NCI-H187 treated with DMSO at 0.1 percent for 48 hours (cell line): ENCODE data around the gene UGGT1.

Experiments
- DNase-seq: peaks from one replicate; lab custom pipeline; 2025; lab: John Stamatoyannopoulos, UW

The UGGT1 gene, protein sequence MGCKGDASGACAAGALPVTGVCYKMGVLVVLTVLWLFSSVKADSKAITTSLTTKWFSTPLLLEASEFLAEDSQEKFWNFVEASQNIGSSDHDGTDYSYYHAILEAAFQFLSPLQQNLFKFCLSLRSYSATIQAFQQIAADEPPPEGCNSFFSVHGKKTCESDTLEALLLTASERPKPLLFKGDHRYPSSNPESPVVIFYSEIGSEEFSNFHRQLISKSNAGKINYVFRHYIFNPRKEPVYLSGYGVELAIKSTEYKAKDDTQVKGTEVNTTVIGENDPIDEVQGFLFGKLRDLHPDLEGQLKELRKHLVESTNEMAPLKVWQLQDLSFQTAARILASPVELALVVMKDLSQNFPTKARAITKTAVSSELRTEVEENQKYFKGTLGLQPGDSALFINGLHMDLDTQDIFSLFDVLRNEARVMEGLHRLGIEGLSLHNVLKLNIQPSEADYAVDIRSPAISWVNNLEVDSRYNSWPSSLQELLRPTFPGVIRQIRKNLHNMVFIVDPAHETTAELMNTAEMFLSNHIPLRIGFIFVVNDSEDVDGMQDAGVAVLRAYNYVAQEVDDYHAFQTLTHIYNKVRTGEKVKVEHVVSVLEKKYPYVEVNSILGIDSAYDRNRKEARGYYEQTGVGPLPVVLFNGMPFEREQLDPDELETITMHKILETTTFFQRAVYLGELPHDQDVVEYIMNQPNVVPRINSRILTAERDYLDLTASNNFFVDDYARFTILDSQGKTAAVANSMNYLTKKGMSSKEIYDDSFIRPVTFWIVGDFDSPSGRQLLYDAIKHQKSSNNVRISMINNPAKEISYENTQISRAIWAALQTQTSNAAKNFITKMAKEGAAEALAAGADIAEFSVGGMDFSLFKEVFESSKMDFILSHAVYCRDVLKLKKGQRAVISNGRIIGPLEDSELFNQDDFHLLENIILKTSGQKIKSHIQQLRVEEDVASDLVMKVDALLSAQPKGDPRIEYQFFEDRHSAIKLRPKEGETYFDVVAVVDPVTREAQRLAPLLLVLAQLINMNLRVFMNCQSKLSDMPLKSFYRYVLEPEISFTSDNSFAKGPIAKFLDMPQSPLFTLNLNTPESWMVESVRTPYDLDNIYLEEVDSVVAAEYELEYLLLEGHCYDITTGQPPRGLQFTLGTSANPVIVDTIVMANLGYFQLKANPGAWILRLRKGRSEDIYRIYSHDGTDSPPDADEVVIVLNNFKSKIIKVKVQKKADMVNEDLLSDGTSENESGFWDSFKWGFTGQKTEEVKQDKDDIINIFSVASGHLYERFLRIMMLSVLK (N-terminal part only)

DNA sequence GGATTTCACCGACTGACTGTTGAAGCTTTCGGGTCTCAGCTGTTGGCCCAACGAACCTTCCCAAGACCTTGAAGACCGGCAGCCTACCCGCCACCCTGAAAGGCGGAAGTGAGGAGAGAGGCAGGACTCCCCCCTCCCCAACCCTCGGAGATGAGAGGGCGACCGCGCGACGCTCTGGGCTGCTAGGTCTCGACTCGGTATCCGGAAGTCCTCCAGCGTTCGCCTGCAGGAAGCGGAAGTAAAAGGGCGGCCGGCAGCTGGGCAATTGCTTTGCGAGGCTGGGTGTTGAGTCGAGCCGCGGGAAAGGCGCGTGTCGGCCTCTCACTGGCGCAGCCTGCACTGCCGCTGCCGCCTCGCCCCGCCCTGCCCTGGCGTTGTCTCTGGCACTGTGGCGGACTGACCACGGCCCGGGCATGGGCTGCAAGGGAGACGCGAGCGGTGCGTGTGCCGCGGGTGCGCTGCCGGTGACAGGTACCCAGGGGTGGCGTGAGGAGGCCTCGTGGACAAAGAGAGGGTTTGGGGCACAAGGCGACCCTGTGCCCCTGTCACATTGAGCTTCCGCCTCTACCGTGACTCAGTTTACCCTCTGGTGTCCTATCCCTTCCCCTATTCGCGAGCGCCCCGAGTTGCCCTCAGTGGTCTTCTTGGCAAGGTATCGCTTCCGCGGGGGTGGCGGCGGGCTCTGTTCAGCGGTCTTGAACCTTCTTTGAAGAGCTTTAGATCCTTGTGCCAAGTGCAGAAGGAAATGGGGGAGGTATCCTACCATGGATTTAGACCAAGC, at the start of gene UGGT1:
UGGT1 (plus strand) TSS at position 256 of the 781 bp plus-strand sequence; CDS start at position 414, 158 bp downstream.
- DNase-seq = peak; percentile 81

GRCh38 chr2:128041561-128041960, 49.4 kb upstream of the UGGT1 start:
- DNase-seq = no peak

DNA sequence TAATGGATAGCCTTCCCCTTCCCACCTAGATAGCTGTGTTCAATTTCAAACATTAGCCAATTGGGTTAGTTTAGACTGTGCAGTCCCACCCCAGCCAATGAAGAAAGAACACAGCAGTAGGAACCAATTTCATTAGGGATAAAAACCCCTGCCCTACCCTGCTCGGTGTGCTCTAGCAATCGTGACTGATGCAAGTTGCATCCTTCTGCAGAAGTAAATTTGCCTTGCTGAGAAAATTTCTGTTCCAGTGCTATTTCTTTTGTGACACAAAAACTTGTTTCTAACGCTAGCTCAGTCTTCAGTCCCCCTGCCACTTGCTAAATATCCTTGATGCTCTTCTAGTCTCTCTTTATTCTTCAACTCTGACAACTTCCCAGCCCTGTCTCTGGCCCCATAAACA, 48.0 kb upstream of the UGGT1 start:
- no peak for DNase-seq

- no peak for DNase-seq
These were observed 37.7 kb upstream of the UGGT1 start for GRCh38 chr2:128053331-128053730.

DNA sequence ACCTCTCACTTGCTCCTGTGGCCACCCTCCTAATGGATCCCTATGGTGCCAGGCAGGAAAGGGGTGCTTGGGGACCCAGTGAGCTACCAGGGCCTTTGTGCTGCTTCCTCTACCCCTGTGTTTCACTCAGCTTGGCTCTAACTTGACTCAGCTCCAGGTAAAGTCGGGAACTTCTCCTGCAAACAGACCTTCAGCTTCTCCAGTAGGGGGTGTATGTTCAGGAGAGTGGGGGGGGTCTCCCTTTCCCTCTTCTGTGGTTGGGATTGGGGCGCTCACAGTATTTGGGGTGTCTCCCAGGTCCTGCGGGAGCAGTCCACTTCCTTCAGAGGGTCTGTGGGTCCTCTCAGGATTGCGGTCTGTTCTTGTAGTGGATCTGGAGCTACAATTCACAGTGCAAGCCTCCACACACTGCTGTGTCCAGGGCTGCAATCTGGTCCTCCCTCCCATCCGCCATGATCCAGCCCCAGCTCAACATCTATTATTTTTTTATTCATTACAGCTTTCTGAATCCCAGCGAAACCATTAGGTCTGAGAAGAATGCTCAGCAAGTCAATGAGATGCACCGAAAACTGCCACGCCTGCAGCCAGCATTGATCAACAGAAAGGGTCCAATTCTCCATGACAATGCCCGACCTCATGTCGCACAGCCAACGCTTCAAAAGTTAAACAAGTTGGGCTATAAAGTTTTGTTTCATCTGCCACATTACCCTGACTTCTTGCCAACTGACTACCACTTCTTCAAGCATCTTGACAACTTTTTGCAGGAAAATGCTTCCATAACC, 36.7 kb upstream of the UGGT1 start:
- no peak for DNase-seq

DNA sequence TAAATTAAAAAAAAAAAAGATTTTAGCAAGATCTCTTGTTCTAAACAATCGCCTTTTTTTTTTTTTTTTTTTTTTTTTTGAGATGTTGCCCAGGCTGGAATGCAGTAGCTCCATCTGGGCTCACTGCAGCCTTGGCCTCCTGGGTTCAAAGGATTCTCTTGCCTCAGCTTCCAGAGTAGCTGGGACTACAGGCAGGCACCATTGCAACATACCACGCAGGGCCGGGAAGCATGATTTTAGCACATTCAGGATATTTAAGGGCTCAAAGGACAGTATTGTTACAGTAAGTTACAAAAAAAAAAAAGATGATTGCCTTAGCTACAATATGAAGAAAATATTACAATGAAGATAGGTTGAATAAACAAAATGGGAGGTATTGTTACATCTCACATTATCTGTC, 33.7 kb upstream of the UGGT1 start:
- no peak for DNase-seq

GRCh38 chr2:128058114-128058513, 32.9 kb upstream of the UGGT1 start:
- DNase-seq = no peak

DNA sequence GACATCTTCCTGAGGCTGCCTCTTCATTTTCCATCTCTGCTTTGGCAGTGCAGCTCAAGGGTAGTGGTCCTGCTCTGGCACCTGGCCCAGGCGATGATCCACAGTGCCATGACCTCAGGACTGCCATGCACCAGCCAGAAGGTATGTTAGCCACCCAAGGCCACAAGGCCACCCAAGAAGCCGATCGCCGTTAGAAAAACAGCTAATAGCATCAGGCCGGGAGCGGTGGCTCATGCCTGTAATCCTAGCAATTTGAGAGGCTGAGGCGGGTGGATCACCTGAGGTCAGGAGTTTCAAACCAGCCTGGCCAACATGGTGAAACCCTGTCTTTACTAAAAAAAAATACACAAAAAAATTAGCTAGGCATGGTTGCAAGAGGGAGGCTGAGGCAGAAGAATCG, 28.4 kb upstream of the UGGT1 start:
- no peak for DNase-seq

- DNase-seq = no peak
These were observed 26.6 kb upstream of the UGGT1 start for GRCh38 chr2:128064353-128064752.

DNA sequence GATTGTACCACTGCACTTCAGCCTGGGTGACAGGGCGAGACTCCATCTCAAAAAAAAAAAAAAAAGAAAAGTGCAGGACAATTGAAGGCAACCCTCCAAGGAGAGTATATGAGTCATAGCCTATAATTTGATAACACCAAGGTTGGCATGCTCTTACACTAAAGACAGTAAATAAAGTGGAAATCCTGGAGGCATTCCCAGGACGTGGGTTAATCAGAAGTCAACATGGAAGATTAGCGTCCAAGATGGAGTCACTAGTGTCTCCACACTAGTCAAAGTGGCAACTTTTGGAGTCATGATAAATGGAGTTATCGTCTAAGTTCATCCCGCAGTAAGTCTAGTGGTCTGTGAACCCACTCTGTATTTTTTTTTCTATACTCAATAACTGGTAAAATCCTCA, 21.2 kb upstream of the UGGT1 start:
- no peak for DNase-seq

- DNase-seq = no peak
These were observed 17.7 kb upstream of the UGGT1 start for GRCh38 chr2:128073278-128073677.

DNA sequence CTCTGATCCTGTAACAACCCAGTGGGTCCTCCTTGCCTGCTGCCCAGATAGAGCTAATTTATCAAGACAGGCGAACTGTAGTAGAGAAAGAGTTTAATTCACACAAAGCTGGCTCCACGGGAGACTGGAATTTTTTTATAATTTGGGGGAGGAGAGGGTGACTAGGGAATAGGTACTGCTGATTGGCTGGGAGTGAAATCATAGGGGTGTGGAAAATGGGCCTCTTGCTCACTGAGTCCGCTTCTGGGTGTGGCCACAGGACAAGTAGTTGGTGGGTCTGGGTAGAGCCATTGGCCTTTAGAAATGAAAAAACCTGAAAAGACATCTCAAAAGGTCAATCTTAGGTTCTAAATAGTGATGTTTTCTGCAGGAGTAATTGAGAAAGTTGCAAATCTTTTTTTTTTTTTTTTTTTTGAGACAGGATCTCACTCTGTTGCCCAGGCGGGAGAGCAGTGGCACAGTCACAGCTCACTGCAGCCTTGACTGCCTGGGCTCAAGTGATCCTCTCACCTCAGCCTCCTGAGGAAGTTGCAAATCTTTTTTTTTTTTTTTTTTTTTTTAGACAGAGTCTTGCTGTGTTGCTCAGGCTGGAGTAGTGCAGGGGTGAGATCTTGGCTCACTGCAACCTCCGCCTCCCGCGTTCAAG, 14.4 kb upstream of the UGGT1 start:
- no peak for DNase-seq

DNA sequence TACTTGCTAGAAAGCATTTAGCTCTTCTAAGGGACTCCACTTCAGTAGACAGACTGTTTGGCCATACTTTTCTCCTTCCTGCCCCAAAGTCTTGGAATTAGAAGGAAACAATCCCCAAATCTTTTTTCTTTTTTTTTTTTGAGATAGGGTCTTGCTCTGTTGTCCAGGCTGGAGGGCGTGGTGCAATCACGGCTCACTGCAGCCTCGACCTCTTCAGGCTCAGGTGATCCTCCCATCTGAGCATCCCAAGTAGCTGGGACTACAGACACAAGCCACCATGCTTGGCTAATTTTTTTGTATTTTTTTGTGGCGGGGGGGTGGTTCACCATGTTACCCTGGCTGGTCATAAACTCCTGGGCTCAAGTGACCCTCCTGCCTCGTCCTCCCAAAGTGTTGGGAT, 6.2 kb upstream of the UGGT1 start:
- DNase-seq = no peak

- DNase-seq = no peak
These were observed 4.8 kb upstream of the UGGT1 start for GRCh38 chr2:128086244-128086643.

DNA sequence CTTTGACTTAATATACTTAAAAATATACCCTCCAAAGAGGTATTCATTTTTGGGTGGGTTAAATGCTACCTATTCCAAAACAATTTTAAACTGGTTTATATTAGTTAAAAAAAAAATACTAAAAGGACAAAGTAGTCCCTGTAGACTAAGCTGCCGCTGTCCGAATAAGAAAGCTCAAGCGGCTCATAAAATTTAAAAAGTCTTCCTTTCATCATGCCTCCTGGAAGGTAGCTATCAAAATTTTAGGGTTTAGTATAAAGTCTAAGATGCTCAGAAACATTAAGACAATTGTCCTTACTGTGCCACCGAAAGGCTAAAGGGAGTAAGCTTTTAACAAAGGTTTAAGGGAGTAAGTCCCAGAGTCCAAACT, 440 bp upstream of the UGGT1 start:
- no peak for DNase-seq

DNA sequence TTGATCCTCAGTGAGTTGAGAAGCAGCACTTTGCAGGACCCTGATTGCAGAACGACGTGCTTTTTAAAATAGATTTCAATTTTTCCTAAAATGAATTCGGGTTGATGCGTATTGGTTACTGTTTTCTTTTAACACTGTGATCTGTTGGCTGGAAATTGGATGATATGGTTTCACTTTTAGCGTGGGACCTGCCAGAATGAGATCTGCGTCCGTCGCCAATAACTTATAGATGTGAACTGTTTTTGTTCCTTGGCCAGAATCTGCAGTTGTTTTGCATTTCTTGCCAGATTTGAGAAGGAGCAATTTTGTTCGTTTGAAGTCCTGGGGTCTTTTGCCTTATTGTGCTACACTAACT, 703 bp downstream of the UGGT1 start:
- DNase-seq = no peak

DNA sequence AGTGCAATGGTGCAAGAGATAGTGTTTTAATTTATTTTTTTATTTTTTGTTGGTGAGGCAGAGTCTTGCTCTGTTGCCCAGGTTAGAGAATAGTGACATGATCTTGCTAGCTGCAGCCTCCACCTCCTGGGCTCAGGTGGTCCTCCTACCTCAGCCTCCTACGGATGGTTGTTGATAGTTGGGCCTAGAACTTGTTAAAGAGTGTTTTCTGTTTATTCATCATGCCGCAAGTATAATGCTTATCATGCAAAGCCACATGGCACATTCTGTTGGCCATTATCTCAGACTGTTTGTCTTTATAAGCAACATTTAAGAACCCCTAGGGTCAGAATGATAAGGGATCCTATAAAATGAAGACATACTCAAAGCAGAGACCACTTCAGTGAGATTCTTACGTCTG, 1.7 kb downstream of the UGGT1 start:
- DNase-seq = no peak

GRCh38 chr2:128093762-128094161, 2.8 kb downstream of the UGGT1 start:
- no peak for DNase-seq

- DNase-seq = no peak
These were observed 4.2 kb downstream of the UGGT1 start for GRCh38 chr2:128095201-128095600.

DNA sequence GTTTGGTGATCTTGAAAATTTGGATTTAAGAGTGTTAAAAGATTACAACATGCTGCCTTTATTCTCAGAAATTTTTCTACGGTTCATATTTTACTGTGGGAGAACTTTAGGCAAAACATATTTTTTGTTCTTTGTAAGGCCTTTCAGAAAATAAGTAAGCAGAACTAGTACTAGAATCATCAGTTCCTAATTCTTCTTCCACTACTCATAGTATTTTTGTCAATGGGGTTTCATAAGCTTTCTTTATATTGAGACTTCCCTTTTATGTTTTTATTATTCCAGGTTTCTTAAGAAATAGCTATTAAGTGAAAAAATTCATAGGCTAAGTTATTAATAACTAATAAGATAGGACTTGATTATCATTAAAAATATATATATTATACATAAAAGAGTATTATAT, 12.4 kb downstream of the UGGT1 start:
- no peak for DNase-seq
